ENCODE measurements around the gene ABCG2. TPM values are rescaled to one million over a fixed set of nuclear protein-coding genes. Genes with fewer than 3 reads are reported as not detected.

Gene ABCG2
- total RNA-seq, 2 experiments from 2014 or later: 0.25 to 0.54 TPM

DNA sequence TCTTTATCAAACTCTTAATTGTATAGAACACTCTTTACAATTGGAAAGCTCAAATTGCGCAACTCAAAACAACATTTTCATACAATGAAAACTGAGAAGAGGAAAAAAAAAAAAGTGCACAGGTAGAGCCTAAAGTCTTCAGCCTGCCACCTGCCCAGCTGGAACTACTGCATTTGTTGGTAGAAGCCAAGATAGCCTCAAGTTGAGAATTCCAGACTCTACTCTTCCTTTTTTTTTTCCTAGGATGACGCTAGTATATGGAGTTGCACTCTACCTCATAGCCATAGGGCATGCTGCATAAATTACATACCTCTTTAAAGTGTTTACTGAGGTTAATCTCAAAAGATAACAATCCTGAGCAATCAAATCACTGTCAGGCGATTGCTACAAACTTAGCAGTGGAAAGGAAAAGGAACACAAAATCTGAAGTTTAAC lies 13.6 kb downstream of the ABCG2 start:
- POLR2A ChIA-PET: no interaction called here
- no peaks in the 10 kb centered on the region for H3K4me1 Mint-ChIP-seq (ENCODE audit: low read depth)
- DNase-seq (no peak), ATAC-seq (no peak)
- H3K4me3 Mint-ChIP-seq: no peak overlapping the region
- H3K36me3 Mint-ChIP-seq (ENCODE audit: low read depth): no peaks in the 10 kb centered on the region
- CTCF ChIA-PET: interaction anchor here (0.6 kb wide), 1 partner anchor 9 kb away, joined by 3 read pairs; no protein-coding TSS in a partner anchor
- H3K9me3 Mint-ChIP-seq: no peaks in the 10 kb centered on the region
- no peaks in the 10 kb centered on the region for H3K27me3 Mint-ChIP-seq
- TF ChIP-seq, protein P1, sequence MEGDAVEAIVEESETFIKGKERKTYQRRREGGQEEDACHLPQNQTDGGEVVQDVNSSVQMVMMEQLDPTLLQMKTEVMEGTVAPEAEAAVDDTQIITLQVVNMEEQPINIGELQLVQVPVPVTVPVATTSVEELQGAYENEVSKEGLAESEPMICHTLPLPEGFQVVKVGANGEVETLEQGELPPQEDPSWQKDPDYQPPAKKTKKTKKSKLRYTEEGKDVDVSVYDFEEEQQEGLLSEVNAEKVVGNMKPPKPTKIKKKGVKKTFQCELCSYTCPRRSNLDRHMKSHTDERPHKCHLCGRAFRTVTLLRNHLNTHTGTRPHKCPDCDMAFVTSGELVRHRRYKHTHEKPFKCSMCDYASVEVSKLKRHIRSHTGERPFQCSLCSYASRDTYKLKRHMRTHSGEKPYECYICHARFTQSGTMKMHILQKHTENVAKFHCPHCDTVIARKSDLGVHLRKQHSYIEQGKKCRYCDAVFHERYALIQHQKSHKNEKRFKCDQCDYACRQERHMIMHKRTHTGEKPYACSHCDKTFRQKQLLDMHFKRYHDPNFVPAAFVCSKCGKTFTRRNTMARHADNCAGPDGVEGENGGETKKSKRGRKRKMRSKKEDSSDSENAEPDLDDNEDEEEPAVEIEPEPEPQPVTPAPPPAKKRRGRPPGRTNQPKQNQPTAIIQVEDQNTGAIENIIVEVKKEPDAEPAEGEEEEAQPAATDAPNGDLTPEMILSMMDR (IDR thresholded peaks at IDR 0.05): no peak
- H3K27ac Mint-ChIP-seq: no peak overlapping the region
- intact Hi-C loops (cut with micrococcal nuclease): no loop called here

DNA sequence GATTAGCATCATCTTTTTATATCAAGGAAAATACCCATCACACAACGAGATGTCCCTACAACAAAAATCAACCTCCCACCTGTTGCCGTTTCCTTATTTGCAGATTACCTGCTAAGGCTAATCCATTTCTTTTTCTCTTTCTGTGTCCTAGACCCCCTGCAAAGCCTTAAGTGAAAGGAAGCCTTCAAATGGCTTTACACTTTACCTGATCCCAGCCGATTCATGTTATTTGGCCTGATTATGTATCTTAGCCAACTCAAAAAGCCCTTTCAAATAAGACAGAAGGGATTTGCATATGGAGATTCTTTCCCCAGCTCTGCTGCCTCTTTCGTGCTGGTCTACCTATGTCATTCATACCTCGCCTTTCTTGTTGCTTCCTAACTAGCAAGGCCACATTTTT lies 14.4 kb downstream of the ABCG2 start:
- no peaks in the 10 kb centered on the region for H3K9me3 Mint-ChIP-seq
- H3K36me3 Mint-ChIP-seq (ENCODE audit: low read depth): no peaks in the 10 kb centered on the region
- H3K27ac Mint-ChIP-seq: no peak overlapping the region
- no peak for ATAC-seq
- DNase-seq: no peak
- intact Hi-C loops (cut with micrococcal nuclease): no loop called here
- no peaks in the 10 kb centered on the region for H3K27me3 Mint-ChIP-seq
- CTCF ChIA-PET: no interaction called here
- POLR2A ChIA-PET: no interaction called here
- TF ChIP-seq, protein P1 (IDR thresholded peaks at IDR 0.05): no peak
- H3K4me3 Mint-ChIP-seq: no peak overlapping the region
- no peaks in the 10 kb centered on the region for H3K4me1 Mint-ChIP-seq (ENCODE audit: low read depth)

DNA sequence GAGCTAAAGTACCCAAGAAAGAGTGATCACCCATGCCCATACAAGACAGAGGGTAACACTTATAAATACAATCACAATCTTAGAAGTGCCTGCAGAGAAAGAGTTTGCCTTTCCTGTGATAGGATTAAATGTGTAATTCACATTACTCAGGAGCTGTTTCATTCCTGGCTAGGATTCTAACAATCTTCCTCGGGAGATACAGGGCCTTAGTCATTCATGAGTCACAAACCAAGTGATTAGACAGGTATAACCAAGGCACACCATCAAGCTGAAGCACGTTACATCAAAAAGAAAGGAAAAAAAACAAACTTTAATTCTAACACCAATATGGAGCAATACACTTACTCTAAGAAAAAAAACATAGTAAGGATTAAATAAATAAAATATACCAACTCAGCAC lies 14.9 kb downstream of the ABCG2 start:
- TF ChIP-seq, protein P1 (IDR thresholded peaks at IDR 0.05): no peak
- Mint-ChIP-seq H3K9me3 (no peaks in the 10 kb centered on the region), H3K27me3 (no peaks in the 10 kb centered on the region), H3K4me1 (ENCODE audit: low read depth) (no peaks in the 10 kb centered on the region), H3K4me3 (no peak overlapping the region), H3K27ac (no peak overlapping the region), H3K36me3 (ENCODE audit: low read depth) (no peaks in the 10 kb centered on the region)
- intact Hi-C loops (cut with micrococcal nuclease): no loop called here
- ATAC-seq: no peak
- POLR2A ChIA-PET: no interaction called here
- no peak for DNase-seq
- CTCF ChIA-PET: no interaction called here

DNA sequence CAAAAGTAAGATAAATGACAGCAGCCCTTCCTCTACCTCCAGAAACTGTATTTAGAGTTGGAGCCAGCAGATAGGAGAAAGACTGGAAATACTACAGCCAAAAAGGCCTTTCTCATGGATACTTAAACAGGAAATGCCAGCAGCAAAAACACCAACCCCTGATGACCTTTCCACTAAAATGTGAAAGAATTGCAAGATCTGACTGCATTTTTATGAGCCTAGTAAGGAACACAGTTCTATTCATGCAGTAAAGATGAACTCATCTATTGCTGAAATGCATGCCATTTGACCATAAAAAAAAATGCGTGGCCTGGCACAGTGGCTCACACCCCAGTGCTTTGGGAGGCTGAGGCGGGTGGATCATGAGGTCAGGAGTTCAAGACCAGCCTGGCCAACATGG lies 19.9 kb downstream of the ABCG2 start:
- no peaks in the 10 kb centered on the region for H3K4me1 Mint-ChIP-seq (ENCODE audit: low read depth)
- ATAC-seq (no peak), DNase-seq (no peak)
- TF ChIP-seq, protein P1 (IDR thresholded peaks at IDR 0.05): no peak
- intact Hi-C loops (cut with micrococcal nuclease): no loop called here
- H3K4me3 Mint-ChIP-seq: no peak overlapping the region
- no peaks in the 10 kb centered on the region for H3K27me3 Mint-ChIP-seq
- ChIA-PET CTCF (no interaction called here), POLR2A (no interaction called here)
- no peak overlapping the region for H3K27ac Mint-ChIP-seq
- H3K36me3 Mint-ChIP-seq (ENCODE audit: low read depth): no peaks in the 10 kb centered on the region
- H3K9me3 Mint-ChIP-seq: no peaks in the 10 kb centered on the region

DNA sequence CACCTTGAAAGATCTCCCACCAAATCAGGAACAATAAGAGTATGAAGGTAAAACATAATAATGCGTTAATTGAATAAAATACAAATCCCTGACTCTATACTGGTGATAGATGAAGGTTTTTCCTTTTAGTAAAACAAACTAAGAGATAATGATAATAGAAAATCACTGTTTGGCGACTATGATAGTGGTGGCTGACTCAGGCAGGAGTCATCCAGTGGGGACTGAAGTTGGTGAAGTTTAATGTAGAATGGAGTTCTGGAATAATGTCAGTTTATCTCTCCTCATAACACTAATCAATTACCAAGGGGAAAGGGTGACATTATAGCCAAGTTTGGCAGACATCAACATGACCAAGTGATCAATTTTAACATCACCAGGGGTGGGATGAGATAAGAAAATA lies 21.3 kb downstream of the ABCG2 start:
- no peak for DNase-seq
- ChIA-PET POLR2A (no interaction called here), CTCF (no interaction called here)
- Mint-ChIP-seq H3K27me3 (no peaks in the 10 kb centered on the region), H3K4me1 (ENCODE audit: low read depth) (no peaks in the 10 kb centered on the region), H3K36me3 (ENCODE audit: low read depth) (no peaks in the 10 kb centered on the region), H3K27ac (no peak overlapping the region), H3K4me3 (no peak overlapping the region), H3K9me3 (no peaks in the 10 kb centered on the region)
- intact Hi-C loops (cut with micrococcal nuclease): no loop called here
- TF ChIP-seq, protein P1 (IDR thresholded peaks at IDR 0.05): no peak
- no peak for ATAC-seq
